Activated T-helper 2 cell treated with anti-CD3 and anti-CD28 coated beads, Interferon-gamma antibody, Interleukin-2, Interleukin-4, amounts not matched to agents 10 μg/mL and 5 μg/mL and 100 μg/mL, durations not matched to agents 14 hours and 24 hours and 36 hours (primary cell): ENCODE measurements around the gene SMIM31. TPM values are rescaled to one million over a fixed set of nuclear protein-coding genes. Genes with fewer than 3 reads are reported as not detected.

Source experiments
- DNase-seq: peaks from one replicate; pipeline ENCODE4 v3.0.0; 2021; ENCODE audit warnings: low spot score
- H3K27ac Mint-ChIP-seq: one replicate; pipeline ENCODE4 v1.8.0; 2021; ENCODE audit warnings: mixed read lengths
- H3K27me3 Mint-ChIP-seq: one replicate; pipeline ENCODE4 v1.8.0; 2021; ENCODE audit warnings: low read depth, mixed read lengths
- H3K36me3 Mint-ChIP-seq: one replicate; pipeline ENCODE4 v1.8.0; 2021; ENCODE audit warnings: low read depth, mixed read lengths
- H3K4me1 Mint-ChIP-seq: one replicate; pipeline ENCODE4 v1.8.0; 2021; ENCODE audit warnings: low read depth, mixed read lengths
- H3K4me3 Mint-ChIP-seq: one replicate; pipeline ENCODE4 v1.8.0; 2021; ENCODE audit warnings: low read depth, mild to moderate bottlenecking, moderate library complexity, mixed read lengths
- H3K9me3 Mint-ChIP-seq: one replicate; pipeline ENCODE4 v1.8.0; 2021; ENCODE audit warnings: mixed read lengths
- intact Hi-C: fragments of 100-400 bp; cut with micrococcal nuclease; formaldehyde crosslinking; loops from one replicate; pipeline ENCODE4 v1.15.1; 2023
- total RNA-seq: library from RNA; stranded (reverse); gene quantifications from 2 replicates; pipeline ENCODE4 v1.2.3, GENCODE V29; 2022

SMIM31 gene
- total RNA-seq, 1 donor from 2014 or later = not detected

- no peaks in the 10 kb centered on the region for H3K36me3 Mint-ChIP-seq
- no peaks in the 10 kb centered on the region for H3K27me3 Mint-ChIP-seq
- H3K4me3 Mint-ChIP-seq = no peak overlapping the region
- no peaks in the 10 kb centered on the region for H3K9me3 Mint-ChIP-seq
- no peak overlapping the region for H3K27ac Mint-ChIP-seq
- intact Hi-C loops = no loop called here
- no peak for DNase-seq
- H3K4me1 Mint-ChIP-seq = no peaks in the 10 kb centered on the region
Observed at GRCh38 chr4:164800786-164801185, 46.9 kb downstream of the SMIM31 start.

- H3K9me3 Mint-ChIP-seq = no peaks in the 10 kb centered on the region
- no peak overlapping the region for H3K4me3 Mint-ChIP-seq
- H3K27ac Mint-ChIP-seq = no peak overlapping the region
- intact Hi-C loops = no loop called here
- no peaks in the 10 kb centered on the region for H3K36me3 Mint-ChIP-seq
- no peaks in the 10 kb centered on the region for H3K27me3 Mint-ChIP-seq
- no peaks in the 10 kb centered on the region for H3K4me1 Mint-ChIP-seq
- DNase-seq = no peak
Observed at GRCh38 chr4:164802301-164802901, 48.5 kb downstream of the SMIM31 start.

- H3K4me1 Mint-ChIP-seq = no peaks in the 10 kb centered on the region
- H3K36me3 Mint-ChIP-seq = no peaks in the 10 kb centered on the region
- no peak for DNase-seq
- intact Hi-C loops = no loop called here
- H3K27me3 Mint-ChIP-seq = no peaks in the 10 kb centered on the region
- H3K27ac Mint-ChIP-seq = no peak overlapping the region
- H3K9me3 Mint-ChIP-seq = no peaks in the 10 kb centered on the region
- no peak overlapping the region for H3K4me3 Mint-ChIP-seq
Observed at GRCh38 chr4:164803702-164804101, 49.8 kb downstream of the SMIM31 start.

- Mint-ChIP-seq H3K9me3 (no peaks in the 10 kb centered on the region), H3K36me3 (no peaks in the 10 kb centered on the region), H3K27ac (no peak overlapping the region), H3K27me3 (no peaks in the 10 kb centered on the region), H3K4me1 (no peaks in the 10 kb centered on the region), H3K4me3 (no peak overlapping the region)
- intact Hi-C loops = no loop called here
- DNase-seq = no peak
Observed at GRCh38 chr4:164807611-164808010, 53.7 kb downstream of the SMIM31 start.

- no peaks in the 10 kb centered on the region for H3K9me3 Mint-ChIP-seq
- no peak overlapping the region for H3K27ac Mint-ChIP-seq
- H3K4me1 Mint-ChIP-seq = no peaks in the 10 kb centered on the region
- intact Hi-C loops = loop anchor here (10.0 kb wide), 1 partner anchor 1519 kb away; no protein-coding TSS in a partner anchor
- no peaks in the 10 kb centered on the region for H3K36me3 Mint-ChIP-seq
- no peak overlapping the region for H3K4me3 Mint-ChIP-seq
- no peaks in the 10 kb centered on the region for H3K27me3 Mint-ChIP-seq
- no peak for DNase-seq
Observed at GRCh38 chr4:164813554-164813953, 59.6 kb downstream of the SMIM31 start.

GRCh38 chr4:164815711-164816110 lies 61.8 kb downstream of the SMIM31 start:
- intact Hi-C loops = loop anchor here (10.0 kb wide), 1 partner anchor 1521 kb away; no protein-coding TSS in a partner anchor
- no peak for DNase-seq
- Mint-ChIP-seq H3K9me3 (no peaks in the 10 kb centered on the region), H3K36me3 (no peaks in the 10 kb centered on the region), H3K4me3 (no peak overlapping the region), H3K27ac (no peak overlapping the region), H3K4me1 (no peaks in the 10 kb centered on the region), H3K27me3 (no peaks in the 10 kb centered on the region)

- no peaks in the 10 kb centered on the region for H3K4me1 Mint-ChIP-seq
- intact Hi-C loops = loop anchor here (10.0 kb wide), 1 partner anchor 1525 kb away; no protein-coding TSS in a partner anchor
- H3K27me3 Mint-ChIP-seq = peaks cover 3% of the 10 kb centered on the region
- DNase-seq = no peak
- H3K4me3 Mint-ChIP-seq = no peak overlapping the region
- no peaks in the 10 kb centered on the region for H3K36me3 Mint-ChIP-seq
- H3K9me3 Mint-ChIP-seq = no peaks in the 10 kb centered on the region
- no peak overlapping the region for H3K27ac Mint-ChIP-seq
Observed at GRCh38 chr4:164819366-164819765, 65.4 kb downstream of the SMIM31 start.

- H3K27me3 Mint-ChIP-seq = peaks cover 3% of the 10 kb centered on the region
- DNase-seq = no peak
- no peak overlapping the region for H3K4me3 Mint-ChIP-seq
- no peak overlapping the region for H3K27ac Mint-ChIP-seq
- no peaks in the 10 kb centered on the region for H3K36me3 Mint-ChIP-seq
- H3K4me1 Mint-ChIP-seq = no peaks in the 10 kb centered on the region
- intact Hi-C loops = no loop called here
- no peaks in the 10 kb centered on the region for H3K9me3 Mint-ChIP-seq
Observed at GRCh38 chr4:164821711-164822110, 67.8 kb downstream of the SMIM31 start.

GRCh38 chr4:164824581-164824980 lies 70.7 kb downstream of the SMIM31 start:
- H3K27ac Mint-ChIP-seq = no peak overlapping the region
- DNase-seq = no peak
- H3K9me3 Mint-ChIP-seq = no peaks in the 10 kb centered on the region
- H3K4me3 Mint-ChIP-seq = no peak overlapping the region
- no peaks in the 10 kb centered on the region for H3K4me1 Mint-ChIP-seq
- no peaks in the 10 kb centered on the region for H3K36me3 Mint-ChIP-seq
- intact Hi-C loops = no loop called here
- H3K27me3 Mint-ChIP-seq = peaks cover 3% of the 10 kb centered on the region

GRCh38 chr4:164828955-164829354 lies 75.0 kb downstream of the SMIM31 start:
- no peaks in the 10 kb centered on the region for H3K36me3 Mint-ChIP-seq
- H3K4me3 Mint-ChIP-seq = no peak overlapping the region
- H3K4me1 Mint-ChIP-seq = no peaks in the 10 kb centered on the region
- intact Hi-C loops = no loop called here
- no peaks in the 10 kb centered on the region for H3K9me3 Mint-ChIP-seq
- H3K27ac Mint-ChIP-seq = no peak overlapping the region
- no peak for DNase-seq
- no peaks in the 10 kb centered on the region for H3K27me3 Mint-ChIP-seq

GRCh38 chr4:164846566-164846965 lies 92.6 kb downstream of the SMIM31 start:
- Mint-ChIP-seq H3K27me3 (peaks cover 4% of the 10 kb centered on the region), H3K4me3 (no peak overlapping the region), H3K9me3 (no peaks in the 10 kb centered on the region), H3K36me3 (no peaks in the 10 kb centered on the region), H3K4me1 (no peaks in the 10 kb centered on the region), H3K27ac (no peak overlapping the region)
- no peak for DNase-seq
- intact Hi-C loops = no loop called here

- Mint-ChIP-seq H3K4me3 (no peak overlapping the region), H3K36me3 (no peaks in the 10 kb centered on the region), H3K4me1 (no peaks in the 10 kb centered on the region), H3K27ac (no peak overlapping the region), H3K27me3 (peaks cover 4% of the 10 kb centered on the region), H3K9me3 (no peaks in the 10 kb centered on the region)
- no peak for DNase-seq
- intact Hi-C loops = no loop called here
Observed at GRCh38 chr4:164847016-164847415, 93.1 kb downstream of the SMIM31 start.

GRCh38 chr4:164847967-164848649 lies 94.2 kb downstream of the SMIM31 start:
- no peak overlapping the region for H3K27ac Mint-ChIP-seq
- no peaks in the 10 kb centered on the region for H3K4me1 Mint-ChIP-seq
- H3K36me3 Mint-ChIP-seq = no peaks in the 10 kb centered on the region
- intact Hi-C loops = no loop called here
- peaks cover 4% of the 10 kb centered on the region for H3K27me3 Mint-ChIP-seq
- DNase-seq = no peak
- no peak overlapping the region for H3K4me3 Mint-ChIP-seq
- no peaks in the 10 kb centered on the region for H3K9me3 Mint-ChIP-seq
